Mesodermal cell (in vitro differentiated cells): ENCODE results near the gene SERPINE2.

ENCODE experiments used
- H3K27ac ChIP-seq: 2 replicates; pipeline ENCODE4 v1.7.0; 2013; ENCODE audit warnings: mild to moderate bottlenecking, low read depth, low read length, moderate library complexity; ENCODE audit not compliant: severe bottlenecking
- H3K36me3 ChIP-seq: 2 replicates; pipeline ENCODE4 v1.7.1; 2013; ENCODE audit warnings: mild to moderate bottlenecking, low read length, moderate library complexity; ENCODE audit not compliant: control insufficient read depth, insufficient read depth
- H3K4me1 ChIP-seq: one replicate; pipeline ENCODE4 v1.7.1; 2013; ENCODE audit warnings: mild to moderate bottlenecking, low read length; ENCODE audit not compliant: insufficient read depth, control insufficient read depth, poor library complexity, severe bottlenecking
- H3K4me3 ChIP-seq: 2 replicates; pipeline ENCODE4 v1.7.0; 2013; ENCODE audit warnings: low read length, control low read depth, mild to moderate bottlenecking; ENCODE audit not compliant: insufficient read depth, poor library complexity, severe bottlenecking; ENCODE audit errors: extremely low read depth
- H3K9me3 ChIP-seq: 2 replicates; pipeline ENCODE4 v1.7.1; 2013; ENCODE audit warnings: mild to moderate bottlenecking, low read length, moderate library complexity; ENCODE audit not compliant: control insufficient read depth
- WGBS, 2 experiments: methylation state at CpG; one replicate each; pipeline ENCODE4 v1.1.5; 2013; ENCODE audit warnings: missing lambda C conversion rate in 2 of 2; ENCODE audit not compliant: insufficient coverage in 2 of 2; 5-methylcytosine and 5-hydroxymethylcytosine counted together

The SERPINE2 gene

GRCh38 chr2:223957092-223957851 lies 81.8 kb downstream of the SERPINE2 start, which contains the start of gene MRPL44:
Gene MRPL44 (plus strand): TSS chr2:223957463. CDS start chr2:223957473, 10 bp downstream.
- Histone ChIP-seq H3K4me3 (peak within 1 kb of the TSS; percentile 94), H3K4me1 (peaks cover 18% of the 10 kb centered on the region), H3K36me3 (peaks cover 30% of the 10 kb centered on the region), H3K27ac (peak within 1 kb of the TSS; percentile 75), H3K9me3 (no peaks in the 10 kb centered on the region)
- WGBS, 2 experiments: 0% methylated on average over 46 to 54 of the region's 65 CpGs

GRCh38 chr2:223956300-223956699 lies 82.8 kb downstream of the SERPINE2 start:
- peaks cover 18% of the 10 kb centered on the region for H3K4me1 ChIP-seq

GRCh38 chr2:223954401-223954800 lies 84.7 kb downstream of the SERPINE2 start:
- Histone ChIP-seq H3K36me3 (peaks cover 2% of the 10 kb centered on the region), H3K4me1 (peaks cover 9% of the 10 kb centered on the region), H3K4me3 (no peak overlapping the region), H3K9me3 (no peaks in the 10 kb centered on the region), H3K27ac (no peak overlapping the region)
- WGBS, 2 experiments: no CpG with 5 or more reads among the region's 3 CpGs

More at GRCh38 chr2:223956300-223956699, 82.8 kb downstream of the SERPINE2 start:
- H3K9me3 ChIP-seq: no peaks in the 10 kb centered on the region
- no peak overlapping the region for H3K4me3 ChIP-seq
- WGBS, 2 experiments: 82 to 89% methylated on average over 3 to 4 of the region's 4 CpGs
- H3K36me3 ChIP-seq: peaks cover 21% of the 10 kb centered on the region
- no peak overlapping the region for H3K27ac ChIP-seq

- H3K27ac ChIP-seq: no peak overlapping the region
- H3K36me3 ChIP-seq: no peaks in the 10 kb centered on the region
- WGBS, 2 experiments: 86 to 91% methylated on average over 3 to 4 of the region's 6 CpGs
- H3K4me1 ChIP-seq: peaks cover 4% of the 10 kb centered on the region
- H3K4me3 ChIP-seq: no peak overlapping the region
- no peaks in the 10 kb centered on the region for H3K9me3 ChIP-seq
Measured at GRCh38 chr2:223952280-223952968, 86.7 kb downstream of the SERPINE2 start.

GRCh38 chr2:223950448-223951347 lies 88.4 kb downstream of the SERPINE2 start:
- WGBS, 2 experiments: 50 to 93% methylated on average over 1 of the region's 3 CpGs

GRCh38 chr2:223949241-223949840 lies 89.7 kb downstream of the SERPINE2 start:
- Histone ChIP-seq H3K36me3 (no peaks in the 10 kb centered on the region), H3K4me1 (peaks cover 4% of the 10 kb centered on the region), H3K9me3 (no peaks in the 10 kb centered on the region), H3K4me3 (no peak overlapping the region), H3K27ac (no peak overlapping the region)
- WGBS, 2 experiments: 83 to 85% methylated on average over 1 to 3 of the region's 3 CpGs

More at GRCh38 chr2:223950448-223951347, 88.4 kb downstream of the SERPINE2 start:
- Histone ChIP-seq H3K9me3 (no peaks in the 10 kb centered on the region), H3K27ac (no peak overlapping the region), H3K4me3 (no peak overlapping the region), H3K36me3 (no peaks in the 10 kb centered on the region), H3K4me1 (peaks cover 4% of the 10 kb centered on the region)

- Histone ChIP-seq H3K9me3 (no peaks in the 10 kb centered on the region), H3K36me3 (peaks cover 5% of the 10 kb centered on the region), H3K27ac (no peak overlapping the region), H3K4me3 (no peak overlapping the region), H3K4me1 (peaks cover 6% of the 10 kb centered on the region)
- WGBS, 2 experiments: 54 to 58% methylated on average over 4 to 5 of the region's 5 CpGs
Measured at GRCh38 chr2:223947711-223948205, 91.3 kb downstream of the SERPINE2 start.

GRCh38 chr2:223945755-223946154 lies 93.3 kb downstream of the SERPINE2 start:
- H3K27ac ChIP-seq: no peak overlapping the region
- WGBS, 2 experiments: no CpG with 5 or more reads among the region's 4 CpGs
- no peaks in the 10 kb centered on the region for H3K9me3 ChIP-seq
- peak overlapping the region; percentile 97 for H3K4me3 ChIP-seq
- H3K36me3 ChIP-seq: peaks cover 11% of the 10 kb centered on the region
- H3K4me1 ChIP-seq: peaks cover 6% of the 10 kb centered on the region

- 0% methylated on average over 53 to 66 of the region's 87 CpGs for WGBS, 2 experiments
- Histone ChIP-seq H3K4me3 (peak within 1 kb of the TSS; percentile 97), H3K27ac (peak within 1 kb of the TSS; percentile 4), H3K9me3 (no peaks in the 10 kb centered on the region), H3K4me1 (peaks cover 6% of the 10 kb centered on the region), H3K36me3 (peaks cover 11% of the 10 kb centered on the region)
Measured at GRCh38 chr2:223944703-223945531, 94.2 kb downstream of the SERPINE2 start, which contains the start of gene WDFY1. Gene WDFY1 (minus strand): TSS chr2:223945335. CDS start chr2:223945284, 51 bp downstream.
